Measurements from ENCODE around the gene ZNF358. TPM values are rescaled to one million over a fixed set of nuclear protein-coding genes. Genes with fewer than 3 reads are reported as not detected.

The ZNF358 gene
- total RNA-seq, 5 donors from 2014 or later (not counting 1 experiment from before 2014, with no cell fraction given): 4.3 to 10.3 (median 8.5) TPM

- Mint-ChIP-seq H3K36me3 (peaks cover 28% of the 10 kb centered on the region), H3K27me3 (no peaks in the 10 kb centered on the region), H3K9me3 (no peaks in the 10 kb centered on the region), H3K4me3 (no peak overlapping the region), H3K27ac (no peak overlapping the region), H3K4me1 (no peaks in the 10 kb centered on the region)
- Histone ChIP-seq H3K27ac (ENCODE audit: low read length) (no peak overlapping the region), H3K27me3 (replicated peaks in 1 of 2; ENCODE audit: control insufficient read depth in 2 of 2, extremely low read depth in 1 of 2, insufficient read depth in 2 of 2, low read length in 1 of 2) (peaks cover 0 to 3% of the 10 kb centered on the region in 2 experiments), H3K4me3 (ENCODE audit: control insufficient read depth in 1 of 2, extremely low read depth in 1 of 2, low read length in 1 of 2) (no peak overlapping the region), H3K4me1 (ENCODE audit: control insufficient read depth in 1 of 2, extremely low read depth in 1 of 2, insufficient read depth in 2 of 2, low read length in 2 of 2) (no peaks in the 10 kb centered on the region), H3K36me3 (ENCODE audit: control insufficient read depth in 2 of 2, extremely low read depth in 1 of 2, insufficient read depth in 1 of 2, low read length in 1 of 2) (peaks cover 12 to 37% of the 10 kb centered on the region in 2 donors), H3K9me3 (no peaks in the 10 kb centered on the region)
- CTCF ChIA-PET: interaction anchor here in 1 of 2 donors (1.0 to 2.4 kb wide), 2 partner anchors 8 to 340 kb away, joined by 3 to 9 read pairs; no protein-coding TSS in a partner anchor
- no peak for DNase-seq
- POLR2A ChIA-PET: interaction anchor here in 1 of 2 donors (1.1 kb wide), 1 partner anchor 8 kb away, joined by 4 read pairs; no protein-coding TSS in a partner anchor
- no peak for ATAC-seq (replicated peaks in 1 of 4)
- 80% methylated on average over 1 of the region's 2 CpGs for WGBS (ENCODE audit: insufficient coverage)
Observed at GRCh38 chr19:7560255-7560654, 44.4 kb downstream of the ZNF358 start.

- Mint-ChIP-seq H3K4me1 (no peaks in the 10 kb centered on the region), H3K27ac (no peak overlapping the region), H3K9me3 (no peaks in the 10 kb centered on the region), H3K27me3 (no peaks in the 10 kb centered on the region), H3K4me3 (no peak overlapping the region), H3K36me3 (peaks cover 26% of the 10 kb centered on the region)
- no peak overlapping the region for H3K4me3 ChIP-seq (ENCODE audit: control insufficient read depth in 1 of 2, extremely low read depth in 1 of 2, low read length in 1 of 2)
- POLR2A ChIA-PET: no interaction called here
- no peaks in the 10 kb centered on the region for H3K9me3 ChIP-seq
- no peak for DNase-seq
- no peak overlapping the region for H3K27ac ChIP-seq (ENCODE audit: low read length)
- WGBS (ENCODE audit: insufficient coverage): 90% methylated on average over 2 of the region's 17 CpGs
- no peak for ATAC-seq (replicated peaks in 1 of 4)
- peaks cover 12 to 27% of the 10 kb centered on the region in 2 donors for H3K36me3 ChIP-seq (ENCODE audit: control insufficient read depth in 2 of 2, extremely low read depth in 1 of 2, insufficient read depth in 1 of 2, low read length in 1 of 2)
- peaks cover 0 to 3% of the 10 kb centered on the region in 2 experiments for H3K27me3 ChIP-seq (replicated peaks in 1 of 2; ENCODE audit: control insufficient read depth in 2 of 2, extremely low read depth in 1 of 2, insufficient read depth in 2 of 2, low read length in 1 of 2)
- H3K4me1 ChIP-seq (ENCODE audit: control insufficient read depth in 1 of 2, extremely low read depth in 1 of 2, insufficient read depth in 2 of 2, low read length in 2 of 2): no peaks in the 10 kb centered on the region
- CTCF ChIA-PET: no interaction called here
Observed at GRCh38 chr19:7561325-7561724, 45.4 kb downstream of the ZNF358 start.

GRCh38 chr19:7562646-7563393, 46.9 kb downstream of the ZNF358 start:
- WGBS (ENCODE audit: insufficient coverage): 68% methylated on average over 7 of the region's 16 CpGs
- Histone ChIP-seq H3K4me1 (ENCODE audit: control insufficient read depth in 1 of 2, extremely low read depth in 1 of 2, insufficient read depth in 2 of 2, low read length in 2 of 2) (no peaks in the 10 kb centered on the region), H3K9me3 (no peaks in the 10 kb centered on the region), H3K36me3 (ENCODE audit: control insufficient read depth in 2 of 2, extremely low read depth in 1 of 2, insufficient read depth in 1 of 2, low read length in 1 of 2) (peaks cover 3 to 14% of the 10 kb centered on the region in 2 donors), H3K4me3 (ENCODE audit: control insufficient read depth in 1 of 2, extremely low read depth in 1 of 2, low read length in 1 of 2) (no peak overlapping the region), H3K27me3 (replicated peaks in 1 of 2; ENCODE audit: control insufficient read depth in 2 of 2, extremely low read depth in 1 of 2, insufficient read depth in 2 of 2, low read length in 1 of 2) (peaks cover 0 to 3% of the 10 kb centered on the region in 2 experiments), H3K27ac (ENCODE audit: low read length) (no peak overlapping the region)
- ChIA-PET CTCF (interaction anchor here (0.6 to 0.7 kb wide), 3 partner anchors 41 to 1515 kb away, joined by 3 to 6 read pairs (median 4); no protein-coding TSS in a partner anchor), POLR2A (no interaction called here)
- H3K4me3 Mint-ChIP-seq: no peak overlapping the region
- H3K36me3 Mint-ChIP-seq: peaks cover 18% of the 10 kb centered on the region
- DNase-seq: peak in 2 of 35 experiments; percentile 10 to 28
- H3K9me3 Mint-ChIP-seq: no peaks in the 10 kb centered on the region
- no peak overlapping the region for H3K27ac Mint-ChIP-seq
- no peaks in the 10 kb centered on the region for H3K27me3 Mint-ChIP-seq
- no peaks in the 10 kb centered on the region for H3K4me1 Mint-ChIP-seq
- ATAC-seq (replicated peaks in 1 of 4): no peak

- Mint-ChIP-seq H3K4me1 (peaks cover 0 to 2% (median 2%) of the 10 kb centered on the region in 3 donors), H3K36me3 (peaks cover 5% of the 10 kb centered on the region), H3K4me3 (no peak overlapping the region), H3K9me3 (no peaks in the 10 kb centered on the region), H3K27me3 (no peaks in the 10 kb centered on the region), H3K27ac (no peak overlapping the region)
- Histone ChIP-seq H3K4me1 (ENCODE audit: control insufficient read depth in 1 of 2, extremely low read depth in 1 of 2, insufficient read depth in 2 of 2, low read length in 2 of 2) (peaks cover 0 to 3% of the 10 kb centered on the region in 2 experiments), H3K4me3 (ENCODE audit: control insufficient read depth in 1 of 2, extremely low read depth in 1 of 2, low read length in 1 of 2) (no peak overlapping the region), H3K9me3 (no peaks in the 10 kb centered on the region), H3K27me3 (replicated peaks in 1 of 2; ENCODE audit: control insufficient read depth in 2 of 2, extremely low read depth in 1 of 2, insufficient read depth in 2 of 2, low read length in 1 of 2) (peaks cover 0 to 3% of the 10 kb centered on the region in 2 experiments), H3K27ac (ENCODE audit: low read length) (no peak overlapping the region), H3K36me3 (ENCODE audit: control insufficient read depth in 2 of 2, extremely low read depth in 1 of 2, insufficient read depth in 1 of 2, low read length in 1 of 2) (peaks cover 3% of the 10 kb centered on the region in 2 donors)
- ChIA-PET CTCF (interaction anchor here in 1 of 2 donors (0.5 kb wide), 1 partner anchor 75 kb away, joined by 4 read pairs; no protein-coding TSS in a partner anchor), POLR2A (no interaction called here)
- no peak for DNase-seq
- ATAC-seq (replicated peaks in 1 of 4): no peak
- 96% methylated on average over 4 of the region's 4 CpGs for WGBS (ENCODE audit: insufficient coverage)
Observed at GRCh38 chr19:7564866-7565265, 49.0 kb downstream of the ZNF358 start.

GRCh38 chr19:7565332-7565731, 49.4 kb downstream of the ZNF358 start:
- DNase-seq (no peak), ATAC-seq (replicated peaks in 1 of 4) (no peak)
- no peak overlapping the region for H3K4me3 ChIP-seq (ENCODE audit: control insufficient read depth in 1 of 2, extremely low read depth in 1 of 2, low read length in 1 of 2)
- Mint-ChIP-seq H3K36me3 (peaks cover 2% of the 10 kb centered on the region), H3K27ac (no peak overlapping the region), H3K27me3 (no peaks in the 10 kb centered on the region), H3K9me3 (no peaks in the 10 kb centered on the region), H3K4me3 (no peak overlapping the region), H3K4me1 (peaks cover 0 to 2% (median 2%) of the 10 kb centered on the region in 3 donors)
- no peak overlapping the region for H3K27ac ChIP-seq (ENCODE audit: low read length)
- WGBS (ENCODE audit: insufficient coverage): 86% methylated on average over 3 of the region's 5 CpGs
- H3K36me3 ChIP-seq (ENCODE audit: control insufficient read depth in 2 of 2, extremely low read depth in 1 of 2, insufficient read depth in 1 of 2, low read length in 1 of 2): peaks cover 3% of the 10 kb centered on the region in 2 donors
- CTCF ChIA-PET: no interaction called here
- no peaks in the 10 kb centered on the region for H3K9me3 ChIP-seq
- peaks cover 0 to 3% of the 10 kb centered on the region in 2 experiments for H3K4me1 ChIP-seq (ENCODE audit: control insufficient read depth in 1 of 2, extremely low read depth in 1 of 2, insufficient read depth in 2 of 2, low read length in 2 of 2)
- peaks cover 0 to 3% of the 10 kb centered on the region in 2 experiments for H3K27me3 ChIP-seq (replicated peaks in 1 of 2; ENCODE audit: control insufficient read depth in 2 of 2, extremely low read depth in 1 of 2, insufficient read depth in 2 of 2, low read length in 1 of 2)
- POLR2A ChIA-PET: no interaction called here

Data from T-cell (primary cell).